Stomach smooth muscle (tissue), 2 donors: ENCODE measurements around the gene CLIC6.

Experiments used
- H3K27ac ChIP-seq: one replicate; pipeline ENCODE4 v1.7.0; 2013; ENCODE audit warnings: mild to moderate bottlenecking, low read length, inconsistent platforms
- H3K27me3 ChIP-seq, 2 donors: one replicate each; pipeline ENCODE4 v1.7.0; 2013; ENCODE audit warnings: low read length in 2 of 2; ENCODE audit not compliant: insufficient read depth in 2 of 2, control insufficient read depth in 1 of 2
- H3K36me3 ChIP-seq, 2 donors: one replicate each; pipeline ENCODE4 v1.7.0; 2013; ENCODE audit warnings: low read length in 2 of 2; ENCODE audit not compliant: control insufficient read depth in 2 of 2, insufficient read depth in 2 of 2
- H3K4me1 ChIP-seq: one replicate; pipeline ENCODE4 v1.7.0; 2013; ENCODE audit warnings: low read length; ENCODE audit not compliant: control insufficient read depth, insufficient read depth
- H3K4me3 ChIP-seq, 2 donors: one replicate each; pipeline ENCODE4 v1.7.0; 2013; ENCODE audit warnings: low read length in 2 of 2
- H3K9ac ChIP-seq, 2 donors: one replicate each; pipeline ENCODE4 v1.7.0; 2013; ENCODE audit warnings: low read length in 2 of 2, mild to moderate bottlenecking in 1 of 2
- H3K9me3 ChIP-seq, 2 donors: one replicate each; pipeline ENCODE4 v1.7.0; 2013; ENCODE audit warnings: low read length in 2 of 2; ENCODE audit not compliant: control insufficient read depth in 2 of 2
- donor health status: healthy.
- donor health status: Pancreatic carcinoma.

CLIC6 gene

GRCh38 chr21:34675871-34676270, 7.1 kb downstream of the CLIC6 start:
- no peaks in the 10 kb centered on the region for H3K4me1 ChIP-seq
- H3K9ac ChIP-seq = no peak overlapping the region
- H3K27me3 ChIP-seq = peaks cover 34 to 37% of the 10 kb centered on the region in 2 donors
- H3K9me3 ChIP-seq = peaks cover under 1 to 2% of the 10 kb centered on the region in 2 donors
- H3K4me3 ChIP-seq = no peak overlapping the region
- no peaks in the 10 kb centered on the region for H3K36me3 ChIP-seq
- no peak overlapping the region for H3K27ac ChIP-seq

- Histone ChIP-seq H3K36me3 (no peaks in the 10 kb centered on the region), H3K9me3 (peaks cover 7 to 8% of the 10 kb centered on the region in 2 donors), H3K4me3 (no peak overlapping the region), H3K27ac (no peak overlapping the region), H3K9ac (no peak overlapping the region), H3K27me3 (peaks cover 13% of the 10 kb centered on the region in 2 donors), H3K4me1 (no peaks in the 10 kb centered on the region)
Measured at GRCh38 chr21:34679051-34679450, 10.3 kb downstream of the CLIC6 start.

- Histone ChIP-seq H3K4me3 (no peak overlapping the region), H3K36me3 (no peaks in the 10 kb centered on the region), H3K27me3 (peaks cover 0 to 6% of the 10 kb centered on the region in 2 donors), H3K9ac (no peak overlapping the region), H3K4me1 (no peaks in the 10 kb centered on the region), H3K27ac (no peak overlapping the region), H3K9me3 (peaks cover 7 to 8% of the 10 kb centered on the region in 2 donors)
Measured at GRCh38 chr21:34684174-34684876, 15.5 kb downstream of the CLIC6 start.

GRCh38 chr21:34687065-34687464, 18.3 kb downstream of the CLIC6 start:
- H3K27me3 ChIP-seq = peaks cover 4 to 6% of the 10 kb centered on the region in 2 donors
- no peak overlapping the region for H3K9ac ChIP-seq
- no peaks in the 10 kb centered on the region for H3K9me3 ChIP-seq
- H3K36me3 ChIP-seq = no peaks in the 10 kb centered on the region
- no peak overlapping the region for H3K4me3 ChIP-seq
- H3K27ac ChIP-seq = no peak overlapping the region
- H3K4me1 ChIP-seq = no peaks in the 10 kb centered on the region

DNA sequence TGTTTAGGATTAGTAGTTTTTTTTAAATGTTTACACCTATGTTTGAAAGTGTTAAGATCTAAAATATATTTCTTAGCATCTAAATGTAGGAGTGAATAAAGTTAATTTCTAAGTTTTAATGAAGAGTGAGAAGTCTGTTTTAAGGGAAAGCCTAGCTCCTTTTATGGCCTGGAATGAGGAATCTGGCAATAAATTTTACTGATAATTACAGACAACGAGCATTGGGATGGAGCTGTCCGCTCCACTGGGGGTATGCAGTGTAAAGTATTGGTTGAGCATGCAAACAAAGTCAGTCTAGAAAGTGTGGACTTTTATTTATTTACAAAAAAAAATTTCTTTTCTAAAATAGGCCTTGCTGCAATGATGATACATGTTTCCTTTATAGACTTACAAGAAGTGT, 19.0 kb downstream of the CLIC6 start:
- Histone ChIP-seq H3K4me3 (no peak overlapping the region), H3K27me3 (peaks cover 4 to 6% of the 10 kb centered on the region in 2 donors), H3K36me3 (no peaks in the 10 kb centered on the region), H3K9me3 (no peaks in the 10 kb centered on the region), H3K4me1 (no peaks in the 10 kb centered on the region), H3K9ac (no peak overlapping the region), H3K27ac (no peak overlapping the region)

GRCh38 chr21:34688145-34688544, 19.4 kb downstream of the CLIC6 start:
- Histone ChIP-seq H3K36me3 (no peaks in the 10 kb centered on the region), H3K4me3 (no peak overlapping the region), H3K27ac (no peak overlapping the region), H3K9me3 (no peaks in the 10 kb centered on the region), H3K9ac (no peak overlapping the region), H3K4me1 (no peaks in the 10 kb centered on the region), H3K27me3 (peaks cover 4 to 7% of the 10 kb centered on the region in 2 donors)

- H3K4me3 ChIP-seq = no peak overlapping the region
- no peaks in the 10 kb centered on the region for H3K36me3 ChIP-seq
- no peaks in the 10 kb centered on the region for H3K4me1 ChIP-seq
- H3K9ac ChIP-seq = no peak overlapping the region
- peaks cover 7% of the 10 kb centered on the region in 2 donors for H3K27me3 ChIP-seq
- no peaks in the 10 kb centered on the region for H3K9me3 ChIP-seq
- H3K27ac ChIP-seq = no peak overlapping the region
Measured at GRCh38 chr21:34688715-34689114, 19.9 kb downstream of the CLIC6 start.

DNA sequence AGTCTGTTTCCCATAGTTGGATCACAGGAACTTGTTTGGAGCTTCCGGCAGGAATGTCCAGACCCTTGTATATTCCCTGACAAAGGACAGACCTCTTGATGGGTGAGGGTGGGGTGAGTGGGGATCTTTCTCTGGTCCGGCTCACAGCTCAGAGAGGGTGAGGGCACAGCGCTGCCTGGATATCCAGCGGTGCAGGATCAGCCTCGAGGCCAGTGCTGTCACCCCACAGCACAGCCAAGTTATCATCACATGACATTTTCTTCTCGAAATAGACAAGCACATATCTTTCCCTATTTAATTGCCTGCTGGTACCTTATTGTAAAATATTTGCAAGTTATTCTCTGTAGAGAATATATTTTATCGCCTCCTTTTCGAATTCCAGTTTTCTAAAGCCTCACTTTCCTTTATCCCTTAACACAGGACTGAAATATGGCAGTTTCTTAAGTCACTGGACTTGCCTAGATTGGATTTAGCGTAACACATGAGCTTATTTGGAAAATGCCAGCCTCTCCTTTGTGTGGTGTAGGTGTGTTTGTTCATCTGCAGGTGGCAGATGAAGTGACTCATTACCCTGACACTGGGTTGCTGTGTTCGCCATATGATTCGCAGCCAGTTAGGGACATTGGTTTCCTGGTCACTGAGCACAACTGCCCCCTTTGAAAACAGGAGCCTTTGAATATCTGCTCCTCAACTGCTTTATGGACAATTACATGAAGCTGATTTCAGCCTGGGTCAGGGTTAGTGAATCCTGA, 21.4 kb downstream of the CLIC6 start:
- H3K4me1 ChIP-seq = no peaks in the 10 kb centered on the region
- peaks cover 7% of the 10 kb centered on the region in 2 donors for H3K27me3 ChIP-seq
- no peak overlapping the region for H3K4me3 ChIP-seq
- H3K9me3 ChIP-seq = peaks cover 1 to 4% of the 10 kb centered on the region in 2 donors
- H3K9ac ChIP-seq = no peak overlapping the region
- no peaks in the 10 kb centered on the region for H3K36me3 ChIP-seq
- no peak overlapping the region for H3K27ac ChIP-seq

- Histone ChIP-seq H3K27ac (no peak overlapping the region), H3K4me3 (no peak overlapping the region), H3K9ac (no peak overlapping the region), H3K4me1 (no peaks in the 10 kb centered on the region), H3K36me3 (no peaks in the 10 kb centered on the region), H3K9me3 (peaks cover 4 to 5% of the 10 kb centered on the region in 2 donors), H3K27me3 (peaks cover 7% of the 10 kb centered on the region in 2 donors)
Measured at GRCh38 chr21:34690793-34691175, 22.0 kb downstream of the CLIC6 start.

DNA sequence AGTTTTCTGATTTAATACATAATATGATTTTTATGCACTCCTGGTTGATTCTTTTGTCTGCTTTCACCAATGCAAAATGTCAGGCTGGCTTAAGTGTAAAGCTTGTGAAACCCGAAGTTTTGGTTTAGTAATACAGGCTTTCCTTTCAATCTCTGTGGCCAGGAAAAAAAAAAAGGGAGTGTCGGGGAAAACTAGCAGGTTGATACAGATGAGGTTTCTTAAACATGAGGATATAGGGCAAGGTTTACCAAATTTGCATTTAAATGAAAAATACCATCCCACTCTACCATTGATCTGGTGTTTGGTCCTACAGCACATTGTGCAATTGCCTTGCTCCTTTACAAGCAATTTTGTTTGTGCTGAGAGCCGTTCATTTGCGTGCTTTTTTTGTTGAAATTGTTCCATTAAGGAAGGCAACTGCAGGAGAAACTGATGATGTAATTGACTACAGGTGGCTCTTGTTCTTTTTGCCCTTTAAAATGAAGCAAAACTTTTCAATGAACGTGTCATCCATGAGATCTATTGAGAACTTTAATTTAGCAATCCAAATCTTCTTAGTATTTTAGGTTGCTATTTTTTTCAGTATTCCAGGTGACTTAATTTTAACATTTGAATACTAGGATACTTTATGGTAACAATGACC, 22.7 kb downstream of the CLIC6 start:
- Histone ChIP-seq H3K36me3 (no peaks in the 10 kb centered on the region), H3K9ac (no peak overlapping the region), H3K4me1 (no peaks in the 10 kb centered on the region), H3K27me3 (peaks cover 7% of the 10 kb centered on the region in 2 donors), H3K27ac (no peak overlapping the region), H3K4me3 (no peak overlapping the region), H3K9me3 (peaks cover 4 to 5% of the 10 kb centered on the region in 2 donors)
